Stimulated activated CD8-positive, alpha-beta memory T cell treated with anti-CD3 and anti-CD28 coated beads, Interleukin-4, amount 100 ng/mL, for 1 hour (primary cell): ENCODE results near the gene RPL36A.

Source experiments
- DNase-seq, 2 donors: peaks; one replicate each; pipeline ENCODE4 v3.0.0-alpha.2; 2020; ENCODE audit warnings: low read depth in 2 of 2, low spot score in 1 of 2

The RPL36A gene

DNA sequence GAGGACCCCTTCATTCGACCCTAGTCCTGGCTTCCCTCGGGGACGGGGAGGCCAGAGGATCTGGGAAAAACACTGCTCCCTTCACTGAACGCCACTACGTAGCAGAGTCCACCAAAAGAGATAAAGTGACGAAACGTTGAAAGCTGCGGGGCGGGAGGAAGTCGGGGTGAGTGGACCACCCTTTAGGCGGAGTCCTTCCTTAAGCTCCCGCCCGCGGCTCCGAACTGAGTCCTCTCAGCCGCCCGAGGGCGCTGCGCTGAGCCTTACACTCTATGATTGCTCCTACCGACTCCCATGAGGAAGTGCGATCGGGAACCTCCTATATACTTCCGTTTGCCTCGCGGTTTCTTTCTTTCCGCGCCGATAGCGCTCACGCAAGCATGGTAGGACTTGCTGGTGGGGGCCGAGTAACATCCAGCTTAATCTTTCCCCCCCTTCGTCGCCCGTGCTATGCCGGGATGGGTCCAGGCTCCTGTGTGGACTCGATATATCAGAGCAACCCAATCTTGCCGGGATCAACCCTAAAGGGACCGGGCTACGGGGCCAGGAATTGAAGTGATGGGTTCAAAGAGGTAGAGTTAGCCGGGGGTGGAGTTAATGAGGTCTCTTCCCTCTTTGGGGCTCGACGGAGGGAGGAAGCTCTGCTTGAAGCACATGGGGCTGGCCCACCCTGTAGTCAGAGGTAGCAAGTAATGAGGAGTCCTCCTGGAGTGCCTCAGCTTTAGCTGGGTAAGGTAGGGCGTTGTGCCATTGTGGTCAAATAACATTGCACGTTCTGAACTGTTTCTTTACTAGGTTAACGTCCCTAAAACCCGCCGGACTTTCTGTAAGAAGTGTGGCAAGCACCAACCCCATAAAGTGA, at the start of gene RPL36A:
Gene RPL36A, plus strand, starts transcription at position 348 of the 862 bp plus-strand sequence. Its CDS starts 33 bp downstream, at position 381.
- peak; percentile 36 to 54 for DNase-seq

- no peak for DNase-seq
Measured at GRCh38 chrX:101347859-101348451, 42.9 kb upstream of the RPL36A start.

GRCh38 chrX:101348452-101349192, 42.2 kb upstream of the RPL36A start, which contains the start of gene TIMM8A:
Gene TIMM8A, minus strand, starts transcription at chrX:101348742. Its CDS starts 78 bp downstream, at chrX:101348664.
- peak; percentile 37 to 53 for DNase-seq

GRCh38 chrX:101349193-101349562, 41.6 kb upstream of the RPL36A start:
- no peak for DNase-seq

GRCh38 chrX:101357166-101357795, 33.5 kb upstream of the RPL36A start:
- DNase-seq: no peak

DNA sequence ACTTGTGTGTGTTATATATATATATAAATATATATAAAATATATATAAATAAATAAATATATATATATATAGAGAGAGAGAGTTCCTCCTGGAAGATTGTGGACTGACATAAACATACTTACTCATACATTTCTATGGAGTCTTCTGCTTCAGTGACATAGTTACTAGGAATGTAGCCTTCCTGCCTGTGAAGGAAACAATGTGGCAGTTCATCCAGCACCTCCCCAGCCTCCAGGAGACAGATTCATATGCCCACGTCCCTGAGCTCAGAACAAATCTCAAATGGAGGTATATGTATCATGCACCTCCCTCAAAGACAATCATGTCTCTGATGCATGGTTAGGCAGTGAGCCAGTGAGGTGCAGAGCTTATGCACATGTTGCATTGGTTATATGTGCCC, 30.8 kb upstream of the RPL36A start:
- DNase-seq: no peak

- DNase-seq: no peak
Measured at GRCh38 chrX:101360390-101360789, 30.4 kb upstream of the RPL36A start.

GRCh38 chrX:101362116-101362515, 28.7 kb upstream of the RPL36A start:
- no peak for DNase-seq

- no peak for DNase-seq
Measured at GRCh38 chrX:101362757-101363156, 28.1 kb upstream of the RPL36A start.

- no peak for DNase-seq
Measured at GRCh38 chrX:101365301-101365795, 25.5 kb upstream of the RPL36A start.

GRCh38 chrX:101368800-101369199, 22.0 kb upstream of the RPL36A start:
- DNase-seq: no peak

GRCh38 chrX:101369687-101370086, 21.1 kb upstream of the RPL36A start:
- no peak for DNase-seq

DNA sequence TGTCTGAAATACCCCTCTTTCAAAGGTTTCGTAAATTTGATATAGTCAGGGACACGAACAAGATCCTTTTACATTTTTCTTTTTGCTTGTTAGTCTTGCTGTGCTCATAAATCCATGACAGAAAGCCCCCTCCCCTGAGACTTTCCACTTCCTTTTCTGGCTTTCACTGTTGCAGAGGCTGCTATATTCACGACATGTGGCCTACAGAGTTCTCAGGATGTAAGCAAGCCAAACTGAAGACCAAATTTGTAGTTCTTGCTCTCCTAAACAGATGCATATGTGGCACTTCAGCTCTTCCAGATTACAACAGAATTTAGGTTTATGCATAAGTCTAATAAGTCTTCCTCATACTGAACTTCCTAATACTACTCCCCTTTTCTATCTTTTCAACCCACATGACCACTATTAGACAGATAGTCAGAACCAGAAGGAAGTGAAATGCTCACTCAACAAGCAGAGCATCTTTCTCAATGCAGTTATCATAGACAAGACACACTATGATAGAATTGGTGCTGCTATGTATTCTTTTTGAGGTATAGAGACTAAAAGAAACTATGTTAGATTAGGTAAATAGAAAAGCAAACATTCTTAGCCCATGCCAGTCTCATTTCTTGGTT, 19.8 kb upstream of the RPL36A start:
- DNase-seq: no peak

DNA sequence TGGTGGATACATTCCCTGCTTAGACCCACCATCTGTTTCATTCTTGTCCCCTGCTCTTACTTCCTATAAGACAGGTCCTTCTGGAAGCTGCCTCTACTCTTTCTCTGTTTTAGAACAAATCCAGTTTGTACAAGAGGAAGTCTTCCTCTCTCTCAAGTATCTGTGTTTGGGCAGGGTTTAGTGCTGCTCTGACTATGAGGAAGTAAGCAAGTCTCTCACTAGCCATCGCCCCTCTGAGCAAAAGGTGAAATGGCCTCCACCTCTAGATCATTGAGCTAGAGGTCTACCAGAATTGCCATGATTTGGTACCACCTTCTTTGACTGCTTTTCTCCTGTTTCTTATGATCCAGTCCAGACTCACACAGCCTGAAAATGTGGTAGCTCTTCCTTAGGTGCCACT, 13.3 kb upstream of the RPL36A start:
- no peak for DNase-seq

GRCh38 chrX:101383679-101384205, 7.1 kb upstream of the RPL36A start:
- DNase-seq: no peak

DNA sequence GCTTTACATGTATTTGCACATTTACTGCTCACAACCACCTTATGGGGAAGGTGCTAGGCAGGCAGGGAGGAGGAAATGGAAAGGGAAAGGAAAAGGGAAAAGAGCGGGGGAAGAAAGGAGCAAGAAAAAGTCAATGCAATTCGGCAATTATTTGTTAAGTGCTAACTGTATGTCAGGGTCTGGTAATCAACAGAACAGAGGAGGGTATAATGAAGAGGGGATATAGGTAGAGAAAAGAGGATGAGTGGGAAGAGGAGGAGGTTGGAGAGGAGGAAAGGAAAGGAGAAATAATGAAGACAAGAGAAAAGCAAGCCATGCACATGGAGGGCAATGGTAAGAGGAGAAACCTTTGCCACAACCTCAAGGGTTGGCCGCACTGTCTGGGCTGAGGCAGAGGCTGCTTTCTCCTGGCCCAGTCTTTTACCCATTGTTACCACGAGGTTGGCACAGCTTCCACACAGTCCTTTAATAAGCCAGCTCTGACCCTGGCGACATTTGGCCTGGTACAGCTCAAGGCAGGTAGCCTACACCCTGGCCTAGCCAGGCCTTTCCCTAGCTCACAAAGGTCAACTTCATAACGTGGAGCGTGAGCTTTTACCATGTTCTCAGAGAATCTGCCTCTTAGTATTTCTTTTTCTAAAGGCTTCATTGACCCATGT, 5.7 kb upstream of the RPL36A start:
- no peak for DNase-seq

- no peak for DNase-seq
Measured at GRCh38 chrX:101385795-101386541, 4.8 kb upstream of the RPL36A start, which contains the start of gene BTK. Gene BTK, minus strand, starts transcription at chrX:101386191. Its CDS starts 10,907 bp downstream, at chrX:101375284.

- no peak for DNase-seq
Measured at GRCh38 chrX:101386542-101386885, 4.3 kb upstream of the RPL36A start.

DNA sequence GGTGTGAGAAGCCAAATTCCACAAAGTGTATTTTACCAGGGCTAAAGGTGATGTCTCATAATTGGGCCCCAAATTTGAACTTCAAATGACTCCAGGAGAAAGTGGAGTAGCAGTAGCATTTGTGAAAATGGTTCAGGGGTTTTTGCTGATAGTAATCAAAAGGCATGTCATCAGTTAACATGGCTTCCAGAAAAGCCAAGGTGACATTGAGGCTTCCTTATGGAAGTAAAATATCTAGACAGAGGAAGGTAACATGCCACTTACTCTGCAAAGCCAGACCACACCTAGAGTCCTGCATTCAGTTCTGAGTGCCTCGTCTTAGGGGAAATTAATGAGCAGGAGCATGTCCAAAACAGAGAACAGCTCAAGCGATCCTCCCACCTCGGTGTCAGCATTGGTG, 2.2 kb upstream of the RPL36A start:
- DNase-seq: no peak
